HepG2 (cell line): ENCODE measurements around the gene GCHFR. TPM values are rescaled to one million over a fixed set of nuclear protein-coding genes. Genes with fewer than 3 reads are reported as not detected.

Experiments used
- ATF1 ChIP-seq: IDR thresholded peaks from 2 replicates; pipeline ENCODE4 v1.6.1; 2016; ENCODE audit warnings: mild to moderate bottlenecking, control low read depth
- CC2D1A ChIP-seq: sonication (generic); formaldehyde crosslinking; IDR thresholded peaks from 2 replicates; pipeline ENCODE4 v1.8.1; 2023; ENCODE audit warnings: mild to moderate bottlenecking, missing genetic modification reagents
- DNMT3B ChIP-seq: conservative IDR thresholded peaks from 2 replicates; pipeline ENCODE4 v1.6.1; 2016; ENCODE audit warnings: missing biosample characterization, control low read depth
- MED13 ChIP-seq: sonication (generic); formaldehyde crosslinking; IDR thresholded peaks from 2 replicates; pipeline ENCODE4 v1.5.0; 2020; ENCODE audit warnings: missing genetic modification reagents
- MXD4 ChIP-seq: IDR thresholded peaks from 2 replicates; pipeline ENCODE4 v1.6.1; 2016; ENCODE audit warnings: mild to moderate bottlenecking, missing biosample characterization, missing genetic modification reagents
- PTBP1 ChIP-seq: fragments of 200-400 bp; formaldehyde crosslinking; IDR thresholded peaks from 2 replicates; pipeline ENCODE4 v1.6.1; 2018; ENCODE audit warnings: low read length, low read depth; ENCODE audit not compliant: poor library complexity, severe bottlenecking
- TARDBP ChIP-seq: sonication (generic); formaldehyde crosslinking; IDR thresholded peaks from 2 replicates; pipeline ENCODE4 v1.8.0; 2022; ENCODE audit warnings: mild to moderate bottlenecking, missing genetic modification reagents
- ZNF318 ChIP-seq: sonication (generic); formaldehyde crosslinking; IDR thresholded peaks from 2 replicates; pipeline ENCODE4 v1.4.0; 2020; ENCODE audit warnings: mild to moderate bottlenecking, missing genetic modification reagents
- polyA plus RNA-seq, 8 experiments: library from polyadenylated mRNA; depleted of rRNA in 3 of 8; stranded (reverse) in 7 of 8; unstranded in 1 of 8; fragments of >200 nt; fragmentation: Illumina TruSeq in 4 of 8; extraction: Trizol in 4 of 8; gene quantifications; 2 replicates each; pipeline versions ENCODE4 v1.2.1 to v1.2.3, GENCODE V29; 2011 to 2016; ENCODE audit warnings: low read depth in 4 of 8, missing spikeins in 1 of 8, mixed read lengths in 1 of 8; ENCODE audit not compliant: insufficient read depth in 1 of 8
- total RNA-seq, 5 experiments: library from RNA; depleted of rRNA; stranded (reverse); fragments of >200 nt; fragmentation: Illumina TruSeq; extraction: Trizol; gene quantifications; 2 replicates each; pipeline ENCODE4 v1.2.3, GENCODE V29; 2016; ENCODE audit warnings: low read depth in 1 of 5
- TF ChIP-seq, protein P1 (sequence below): sonication (generic); formaldehyde crosslinking; IDR thresholded peaks from 2 replicates; pipeline ENCODE4 v1.5.0; 2020; ENCODE audit warnings: mild to moderate bottlenecking, missing genetic modification reagents
- TF ChIP-seq, protein P2 (sequence below), 2 experiments: IDR thresholded peaks; 2 replicates each; pipeline ENCODE4 v1.6.1; 2011 to 2012; ENCODE audit warnings: low read length in 2 of 2, borderline replicate concordance in 1 of 2, low read depth in 1 of 2, mild to moderate bottlenecking in 1 of 2, moderate library complexity in 1 of 2
- TF ChIP-seq, protein P3 (sequence below): sonication (generic); formaldehyde crosslinking; IDR thresholded peaks from 2 replicates; pipeline ENCODE4 v1.5.0; 2020; ENCODE audit warnings: missing genetic modification reagents

GCHFR gene
- total and polyA plus RNA-seq, 2 of the 13 experiments (the other 11 are each of a cell fraction or from before 2014, with no cell fraction given): 51.5 to 92.4 TPM

- TF ChIP-seq ZNF318 (CRISPR knock-in tag) (0 out of 2 replicates have a peak, but pooled peaks have one; percentile 26), ATF1 (CRISPR knock-in tag) (no peak), CC2D1A (CRISPR knock-in tag) (no peak), DNMT3B (CRISPR knock-in tag) (no peak), PTBP1 (no peak), MXD4 (no peak), TARDBP (CRISPR knock-in tag) (peak; percentile 55; the same call in 1 of the 2 replicates), MED13 (CRISPR knock-in tag) (peak; percentile 22; the same call in 1 of the 2 replicates)
- TF ChIP-seq, protein P1, sequence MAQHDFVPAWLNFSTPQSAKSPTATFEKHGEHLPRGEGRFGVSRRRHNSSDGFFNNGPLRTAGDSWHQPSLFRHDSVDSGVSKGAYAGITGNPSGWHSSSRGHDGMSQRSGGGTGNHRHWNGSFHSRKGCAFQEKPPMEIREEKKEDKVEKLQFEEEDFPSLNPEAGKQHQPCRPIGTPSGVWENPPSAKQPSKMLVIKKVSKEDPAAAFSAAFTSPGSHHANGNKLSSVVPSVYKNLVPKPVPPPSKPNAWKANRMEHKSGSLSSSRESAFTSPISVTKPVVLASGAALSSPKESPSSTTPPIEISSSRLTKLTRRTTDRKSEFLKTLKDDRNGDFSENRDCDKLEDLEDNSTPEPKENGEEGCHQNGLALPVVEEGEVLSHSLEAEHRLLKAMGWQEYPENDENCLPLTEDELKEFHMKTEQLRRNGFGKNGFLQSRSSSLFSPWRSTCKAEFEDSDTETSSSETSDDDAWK (CRISPR knock-in tag): no peak
- TF ChIP-seq, protein P2, sequence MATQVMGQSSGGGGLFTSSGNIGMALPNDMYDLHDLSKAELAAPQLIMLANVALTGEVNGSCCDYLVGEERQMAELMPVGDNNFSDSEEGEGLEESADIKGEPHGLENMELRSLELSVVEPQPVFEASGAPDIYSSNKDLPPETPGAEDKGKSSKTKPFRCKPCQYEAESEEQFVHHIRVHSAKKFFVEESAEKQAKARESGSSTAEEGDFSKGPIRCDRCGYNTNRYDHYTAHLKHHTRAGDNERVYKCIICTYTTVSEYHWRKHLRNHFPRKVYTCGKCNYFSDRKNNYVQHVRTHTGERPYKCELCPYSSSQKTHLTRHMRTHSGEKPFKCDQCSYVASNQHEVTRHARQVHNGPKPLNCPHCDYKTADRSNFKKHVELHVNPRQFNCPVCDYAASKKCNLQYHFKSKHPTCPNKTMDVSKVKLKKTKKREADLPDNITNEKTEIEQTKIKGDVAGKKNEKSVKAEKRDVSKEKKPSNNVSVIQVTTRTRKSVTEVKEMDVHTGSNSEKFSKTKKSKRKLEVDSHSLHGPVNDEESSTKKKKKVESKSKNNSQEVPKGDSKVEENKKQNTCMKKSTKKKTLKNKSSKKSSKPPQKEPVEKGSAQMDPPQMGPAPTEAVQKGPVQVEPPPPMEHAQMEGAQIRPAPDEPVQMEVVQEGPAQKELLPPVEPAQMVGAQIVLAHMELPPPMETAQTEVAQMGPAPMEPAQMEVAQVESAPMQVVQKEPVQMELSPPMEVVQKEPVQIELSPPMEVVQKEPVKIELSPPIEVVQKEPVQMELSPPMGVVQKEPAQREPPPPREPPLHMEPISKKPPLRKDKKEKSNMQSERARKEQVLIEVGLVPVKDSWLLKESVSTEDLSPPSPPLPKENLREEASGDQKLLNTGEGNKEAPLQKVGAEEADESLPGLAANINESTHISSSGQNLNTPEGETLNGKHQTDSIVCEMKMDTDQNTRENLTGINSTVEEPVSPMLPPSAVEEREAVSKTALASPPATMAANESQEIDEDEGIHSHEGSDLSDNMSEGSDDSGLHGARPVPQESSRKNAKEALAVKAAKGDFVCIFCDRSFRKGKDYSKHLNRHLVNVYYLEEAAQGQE (IDR thresholded peaks at IDR 0.05; ENCODE audit: borderline replicate concordance in 1 of 2, low read depth in 1 of 2, low read length in 2 of 2): no peak
- TF ChIP-seq, protein P3, sequence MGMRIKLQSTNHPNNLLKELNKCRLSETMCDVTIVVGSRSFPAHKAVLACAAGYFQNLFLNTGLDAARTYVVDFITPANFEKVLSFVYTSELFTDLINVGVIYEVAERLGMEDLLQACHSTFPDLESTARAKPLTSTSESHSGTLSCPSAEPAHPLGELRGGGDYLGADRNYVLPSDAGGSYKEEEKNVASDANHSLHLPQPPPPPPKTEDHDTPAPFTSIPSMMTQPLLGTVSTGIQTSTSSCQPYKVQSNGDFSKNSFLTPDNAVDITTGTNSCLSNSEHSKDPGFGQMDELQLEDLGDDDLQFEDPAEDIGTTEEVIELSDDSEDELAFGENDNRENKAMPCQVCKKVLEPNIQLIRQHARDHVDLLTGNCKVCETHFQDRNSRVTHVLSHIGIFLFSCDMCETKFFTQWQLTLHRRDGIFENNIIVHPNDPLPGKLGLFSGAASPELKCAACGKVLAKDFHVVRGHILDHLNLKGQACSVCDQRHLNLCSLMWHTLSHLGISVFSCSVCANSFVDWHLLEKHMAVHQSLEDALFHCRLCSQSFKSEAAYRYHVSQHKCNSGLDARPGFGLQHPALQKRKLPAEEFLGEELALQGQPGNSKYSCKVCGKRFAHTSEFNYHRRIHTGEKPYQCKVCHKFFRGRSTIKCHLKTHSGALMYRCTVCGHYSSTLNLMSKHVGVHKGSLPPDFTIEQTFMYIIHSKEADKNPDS (CRISPR knock-in tag): 0 out of 2 replicates have a peak, but pooled peaks have one; percentile 18
These were observed 708 bp upstream of the GCHFR start (continued) for GRCh38 chr15:40762919-40763800.
